SK-N-MC (cell line): Measurements from ENCODE around the gene SELENOV.

ENCODE experiments used
- DNase-seq: peaks from one replicate; pipeline ENCODE4 v3.0.0-alpha.2; 2011; ENCODE audit warnings: low read depth, low spot score
- H3K27ac ChIP-seq: fragments of 200-600 bp; sonication (generic); 2 replicates; pipeline ENCODE4 v1.5.1; 2016; ENCODE audit warnings: mixed run types
- H3K36me3 ChIP-seq: fragments of 200-600 bp; sonication (generic); 2 replicates; pipeline ENCODE4 v1.6.1; 2017; ENCODE audit warnings: antibody characterized with exemption, low read length, mixed read lengths; ENCODE audit not compliant: insufficient read depth
- H3K4me3 ChIP-seq: fragments of 200-600 bp; sonication (generic); 2 replicates; pipeline ENCODE4 v1.5.1; 2016
- H3K9ac ChIP-seq: fragments of 200-600 bp; sonication (generic); 2 replicates; pipeline ENCODE4 v1.8.0; 2017; ENCODE audit warnings: mixed run types, mixed read lengths; ENCODE audit not compliant: insufficient read length
- H3K9me3 ChIP-seq: fragments of 200-600 bp; sonication (generic); 2 replicates; pipeline ENCODE4 v1.6.1; 2017; ENCODE audit warnings: low read depth, mild to moderate bottlenecking, antibody characterized with exemption, low read length, moderate library complexity, mixed read lengths
- EZH2 ChIP-seq: fragments of 200-600 bp; sonication (generic); IDR thresholded peaks from one replicate; pipeline ENCODE4 v1.6.1; 2017; ENCODE audit warnings: antibody characterized with exemption
- FOXP2 ChIP-seq: optimal IDR thresholded peaks from 2 replicates; pipeline ENCODE3; 2011; ENCODE audit warnings: mild to moderate bottlenecking, moderate library complexity; ENCODE audit not compliant: insufficient read depth; ENCODE audit errors: extremely low read length, control extremely low read depth
- POLR2AphosphoS5 ChIP-seq: IDR thresholded peaks from 2 replicates; pipeline ENCODE4 v1.6.1; 2012; ENCODE audit warnings: mild to moderate bottlenecking, low read depth, low read length, borderline replicate concordance

SELENOV gene

DNA sequence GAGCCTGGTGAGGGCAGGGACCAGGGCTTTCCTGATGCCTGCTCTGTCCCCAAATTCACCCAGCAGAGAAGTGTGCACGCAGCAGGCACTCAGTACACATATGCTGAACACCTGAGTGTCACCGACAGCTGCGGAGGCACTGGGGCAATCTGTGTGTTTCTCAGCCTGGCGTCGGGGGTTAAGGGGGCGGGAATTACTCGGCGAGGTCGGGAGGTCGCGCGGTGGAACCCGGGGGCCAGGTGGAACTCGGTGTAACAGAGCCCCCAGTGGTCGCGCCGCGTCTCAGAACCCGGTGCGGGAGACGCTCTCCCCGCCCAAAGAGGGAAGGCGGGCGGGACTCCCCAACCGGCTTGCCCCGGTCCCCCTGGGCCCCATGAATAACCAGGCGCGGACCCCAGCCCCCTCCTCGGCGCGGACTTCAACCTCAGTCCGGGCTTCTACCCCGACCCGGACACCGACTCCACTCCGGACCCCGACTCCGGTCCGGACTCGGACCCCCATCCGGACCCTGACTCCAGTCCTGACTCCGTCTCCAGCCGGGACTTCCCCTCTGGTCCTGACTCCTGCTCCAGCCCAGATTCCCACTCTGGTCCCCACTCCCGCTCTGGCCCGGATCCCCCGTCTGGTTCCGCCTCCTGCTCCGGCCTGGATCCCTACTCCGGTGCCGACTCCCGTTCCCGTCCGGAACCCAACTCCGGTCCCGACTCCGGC lies at the start of gene SELENOV:
TSS of gene SELENOV (plus strand) at position 300 of the 711 bp plus-strand sequence. CDS start at position 374, 74 bp downstream.
- no peak for TF ChIP-seq POLR2AphosphoS5
- TF ChIP-seq FOXP2: no peak
- no peak for TF ChIP-seq EZH2
- Histone ChIP-seq H3K9ac (no peak within 1 kb of the TSS), H3K36me3 (no peaks in the 10 kb centered on the region), H3K27ac (no peak within 1 kb of the TSS), H3K4me3 (peak within 1 kb of the TSS; percentile 55), H3K9me3 (no peaks in the 10 kb centered on the region)
- no peak for DNase-seq

DNA sequence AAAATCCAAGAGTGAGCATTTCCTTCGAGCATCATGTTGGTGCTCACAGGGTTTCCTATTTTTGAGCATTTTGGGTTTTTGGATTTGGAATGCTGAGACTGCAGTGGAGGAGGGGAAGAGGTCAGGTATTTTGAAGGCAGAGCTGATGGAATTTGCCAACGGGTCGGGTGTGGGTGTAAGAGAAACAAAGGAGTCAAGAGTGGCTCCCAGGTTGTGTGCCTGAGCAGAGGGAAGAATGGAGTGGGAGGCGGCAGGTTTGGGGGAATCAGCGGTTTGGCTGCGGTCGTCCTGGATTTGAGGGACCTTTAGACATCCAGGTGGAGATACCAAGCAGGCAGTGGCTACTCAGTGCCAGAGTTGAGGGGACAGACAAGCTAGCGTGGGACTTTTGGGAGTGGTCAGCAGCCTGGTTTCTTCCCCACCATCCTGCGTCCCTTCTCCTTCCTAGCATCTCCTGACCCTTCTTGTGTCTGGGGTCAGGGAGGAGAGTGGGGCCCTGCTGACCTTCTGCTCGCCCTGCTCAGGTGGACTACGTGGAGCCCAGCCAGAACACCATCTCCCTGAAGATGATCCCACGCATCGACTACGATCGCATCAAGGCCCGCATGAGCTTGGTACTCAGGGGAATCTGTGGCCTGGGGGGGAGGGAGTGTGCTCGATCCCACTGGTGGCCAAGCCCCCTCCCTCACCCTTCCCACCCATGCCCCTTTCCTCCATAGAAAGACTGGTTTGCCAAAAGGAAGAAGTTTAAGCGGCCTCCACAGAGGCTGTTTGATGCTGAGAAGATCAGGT lies 48.8 kb upstream of the SELENOV start:
- H3K27ac ChIP-seq: no peak overlapping the region
- H3K9ac ChIP-seq: no peak overlapping the region
- no peak for DNase-seq
- no peak overlapping the region for H3K4me3 ChIP-seq
- TF ChIP-seq EZH2 (no peak), POLR2AphosphoS5 (no peak), FOXP2 (no peak)
- H3K36me3 ChIP-seq: peaks cover 67% of the 10 kb centered on the region; the same call in 1 of the 2 replicates
- H3K9me3 ChIP-seq: no peaks in the 10 kb centered on the region

DNA sequence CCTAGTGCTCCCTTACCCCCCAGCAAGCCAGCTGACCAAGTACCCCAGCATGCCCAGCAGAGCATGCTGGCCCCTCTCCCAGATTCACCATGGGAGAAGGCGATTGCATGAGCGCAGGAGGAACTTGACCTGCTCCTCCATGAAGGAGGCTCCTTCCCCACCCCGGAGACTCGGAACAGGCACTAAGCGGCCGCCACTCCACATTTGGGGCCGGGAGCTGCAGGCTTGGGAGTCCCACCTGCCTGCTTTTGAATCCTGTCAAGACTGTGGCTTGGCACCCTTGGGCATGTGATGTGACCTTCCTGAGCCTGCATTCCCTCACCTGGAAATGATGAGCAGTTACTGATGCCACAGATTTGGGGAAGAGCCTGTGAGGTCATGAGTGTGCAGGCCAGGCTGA lies 47.0 kb upstream of the SELENOV start:
- peaks cover 83% of the 10 kb centered on the region for H3K36me3 ChIP-seq
- no peak overlapping the region for H3K4me3 ChIP-seq
- TF ChIP-seq POLR2AphosphoS5 (no peak), FOXP2 (no peak), EZH2 (no peak)
- DNase-seq: no peak
- H3K27ac ChIP-seq: no peak overlapping the region
- H3K9me3 ChIP-seq: no peaks in the 10 kb centered on the region
- no peak overlapping the region for H3K9ac ChIP-seq

DNA sequence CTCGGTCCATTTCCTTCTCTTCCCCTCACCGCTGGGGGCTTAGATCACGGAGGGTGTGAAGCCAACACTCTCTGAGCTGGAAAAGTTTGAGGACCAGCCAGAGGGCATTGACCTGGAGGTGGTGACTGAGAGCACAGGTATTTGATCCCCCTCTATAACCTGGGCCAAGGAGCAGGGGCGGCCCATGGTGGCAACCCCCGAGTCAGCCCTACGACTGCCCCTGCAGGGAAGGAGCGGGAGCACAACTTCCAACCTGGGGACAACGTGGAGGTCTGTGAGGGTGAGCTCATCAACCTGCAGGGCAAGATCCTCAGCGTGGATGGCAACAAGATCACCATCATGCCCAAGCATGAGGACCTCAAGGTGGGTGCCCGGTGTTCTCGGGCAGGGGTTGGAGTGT lies 45.9 kb upstream of the SELENOV start:
- DNase-seq: no peak
- TF ChIP-seq EZH2 (no peak), FOXP2 (no peak), POLR2AphosphoS5 (no peak)
- Histone ChIP-seq H3K4me3 (no peak overlapping the region), H3K27ac (no peak overlapping the region), H3K9me3 (no peaks in the 10 kb centered on the region), H3K36me3 (peaks cover 89% of the 10 kb centered on the region), H3K9ac (no peak overlapping the region)

DNA sequence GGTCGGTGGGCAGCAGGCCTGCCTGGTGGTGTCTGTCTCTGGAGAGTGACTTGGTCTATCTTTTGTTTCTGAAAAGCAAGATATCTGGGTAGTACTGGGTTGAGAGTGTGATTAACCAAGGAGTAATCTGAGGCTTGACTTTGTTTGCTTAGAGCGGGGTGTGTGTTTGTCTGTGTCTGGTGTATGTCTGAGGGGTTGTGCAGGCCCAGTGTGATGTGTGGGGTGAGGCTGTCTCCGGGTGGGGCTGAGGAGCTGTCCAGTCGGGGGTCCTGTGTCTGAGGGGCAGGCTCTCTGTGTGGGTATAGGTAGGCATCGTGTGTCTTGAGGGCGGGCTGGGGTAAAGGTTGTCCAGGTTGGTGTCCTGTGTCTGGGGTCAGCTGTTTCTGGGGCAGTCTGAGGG lies 45.4 kb upstream of the SELENOV start:
- H3K9ac ChIP-seq: no peak overlapping the region
- H3K4me3 ChIP-seq: no peak overlapping the region
- H3K9me3 ChIP-seq: no peaks in the 10 kb centered on the region
- no peak for DNase-seq
- TF ChIP-seq POLR2AphosphoS5 (no peak), FOXP2 (no peak), EZH2 (no peak)
- H3K27ac ChIP-seq: no peak overlapping the region
- peaks cover 92% of the 10 kb centered on the region for H3K36me3 ChIP-seq

DNA sequence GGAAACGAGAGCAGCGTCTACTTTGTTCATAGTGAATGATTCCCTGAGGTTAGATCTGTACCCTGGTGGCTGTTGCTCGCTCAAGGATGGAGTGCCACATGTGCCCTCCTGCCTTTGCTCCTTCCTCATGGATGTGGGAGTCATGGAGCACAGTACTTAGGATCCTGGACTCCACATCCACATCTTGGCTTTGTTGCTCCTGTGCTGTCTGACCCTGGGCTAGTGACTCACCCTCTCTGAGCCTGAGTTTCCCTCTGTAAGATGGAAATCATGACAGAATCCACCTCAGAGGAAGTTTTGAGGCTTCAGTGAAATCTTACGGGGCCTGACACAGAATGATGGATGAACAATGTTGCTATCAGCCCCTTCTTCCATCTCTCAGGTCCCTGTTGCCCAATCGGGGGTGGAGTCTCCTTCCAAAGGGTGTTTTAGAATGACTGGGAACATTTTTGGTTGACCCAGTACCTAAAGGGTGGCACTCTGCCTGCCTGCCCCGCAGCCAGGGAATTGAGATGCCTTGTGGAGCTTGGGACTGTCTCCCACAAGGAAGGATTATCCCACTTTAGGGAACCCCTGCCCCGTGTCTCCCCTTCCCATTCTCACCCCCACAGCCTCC lies 44.1 kb upstream of the SELENOV start:
- Histone ChIP-seq H3K27ac (no peak overlapping the region), H3K4me3 (no peak overlapping the region), H3K36me3 (peaks cover 89% of the 10 kb centered on the region), H3K9ac (no peak overlapping the region), H3K9me3 (no peaks in the 10 kb centered on the region)
- DNase-seq: no peak
- TF ChIP-seq EZH2: no peak
- no peak for TF ChIP-seq FOXP2
- no peak for TF ChIP-seq POLR2AphosphoS5

DNA sequence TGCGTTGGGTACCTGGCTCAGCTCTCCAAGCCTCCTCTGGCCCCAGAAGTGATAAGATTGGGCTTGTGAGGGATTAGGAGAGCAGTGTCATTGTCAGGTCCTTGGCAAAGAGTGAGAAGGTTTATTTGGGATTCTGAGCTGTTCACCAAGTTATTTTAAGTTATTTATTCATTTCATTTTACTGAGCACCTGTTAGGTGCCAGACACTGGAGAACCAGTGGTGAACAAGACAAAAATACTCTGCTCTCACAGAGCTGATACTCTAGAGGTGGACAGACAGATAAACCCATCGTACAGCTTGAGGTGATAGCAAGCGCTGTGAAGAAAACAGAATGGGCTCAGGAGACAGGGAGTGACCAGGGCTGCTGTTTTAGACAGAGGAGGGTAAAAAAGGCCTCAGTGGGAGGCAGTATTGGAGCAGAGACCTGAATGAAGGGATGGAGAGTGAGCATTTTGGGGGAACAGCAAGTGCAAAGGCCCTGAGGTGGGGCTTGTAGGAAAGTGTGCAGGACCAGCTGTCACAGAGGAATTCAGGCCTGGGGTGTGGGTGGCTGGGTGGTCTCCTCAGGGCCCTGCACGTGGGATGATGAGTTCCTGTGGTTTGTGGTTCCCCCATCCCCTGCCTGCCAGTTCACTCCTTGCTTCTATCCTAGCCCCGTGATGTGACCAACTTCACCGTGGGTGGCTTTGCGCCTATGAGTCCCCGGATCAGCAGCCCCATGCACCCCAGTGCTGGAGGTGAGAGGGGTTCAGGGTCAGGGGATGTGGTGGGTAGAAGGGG lies 43.0 kb upstream of the SELENOV start:
- Histone ChIP-seq H3K4me3 (no peak overlapping the region), H3K9ac (no peak overlapping the region), H3K9me3 (no peaks in the 10 kb centered on the region), H3K36me3 (peaks cover 86% of the 10 kb centered on the region), H3K27ac (no peak overlapping the region)
- no peak for DNase-seq
- TF ChIP-seq EZH2 (no peak), FOXP2 (no peak), POLR2AphosphoS5 (no peak)
